ENCODE data around the gene CTNND2.

Gene CTNND2

GRCh38 chr5:11510889-11511288 lies 393.4 kb downstream of the CTNND2 start:
- no peak for DNase-seq

GRCh38 chr5:11509793-11510192 lies 394.5 kb downstream of the CTNND2 start:
- DNase-seq = no peak

DNA sequence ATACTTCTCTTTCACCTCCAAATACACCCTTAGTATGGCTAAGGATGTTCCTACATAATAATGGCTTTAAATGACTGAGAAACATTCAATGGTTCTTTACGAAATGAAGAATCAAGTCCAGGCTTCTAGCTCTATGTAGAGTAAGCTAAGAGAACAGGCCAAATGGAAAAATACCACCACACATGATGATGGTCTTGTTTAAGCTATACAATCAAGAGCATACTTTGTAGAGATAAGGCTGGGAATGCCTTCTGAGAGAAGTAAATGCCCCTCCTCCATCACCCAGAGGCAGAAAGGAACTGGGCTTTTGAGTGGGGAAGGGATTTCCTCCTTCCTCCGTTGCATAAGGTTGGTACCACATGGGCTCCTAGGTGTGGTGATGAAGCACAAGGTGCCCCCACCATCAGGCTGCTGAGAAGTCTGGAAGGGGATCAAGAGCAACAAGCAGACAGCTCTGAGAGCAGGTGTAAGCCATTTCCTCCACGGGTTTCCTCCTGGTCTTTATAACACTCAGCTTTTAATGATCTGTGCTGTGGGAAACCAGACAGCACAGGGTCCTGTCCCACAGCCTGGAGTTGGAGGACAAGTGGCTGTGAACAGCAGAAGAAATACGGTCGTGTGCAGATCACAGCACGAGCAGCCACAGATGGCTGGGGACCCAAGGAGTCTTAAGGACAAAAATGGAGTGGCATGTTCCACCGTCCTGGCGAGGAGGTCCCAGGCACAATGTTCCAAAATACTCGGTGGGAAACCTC lies 396.9 kb downstream of the CTNND2 start:
- no peak for DNase-seq

DNA sequence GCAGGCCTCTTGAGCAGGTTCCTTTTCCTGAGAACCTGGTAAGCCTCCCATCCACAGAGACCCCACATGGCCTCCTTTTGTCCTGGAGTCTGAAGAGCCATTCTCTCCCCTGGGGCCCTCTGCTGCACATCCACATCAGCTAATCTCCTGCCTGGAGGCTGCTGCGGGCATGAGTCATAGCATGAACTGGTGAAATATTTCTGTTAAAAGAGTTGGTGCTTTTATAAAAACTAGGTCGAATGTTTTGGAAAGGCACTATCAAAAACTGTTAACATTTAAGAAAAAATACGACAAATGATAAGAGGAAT lies 399.4 kb downstream of the CTNND2 start:
- no peak for DNase-seq

DNA sequence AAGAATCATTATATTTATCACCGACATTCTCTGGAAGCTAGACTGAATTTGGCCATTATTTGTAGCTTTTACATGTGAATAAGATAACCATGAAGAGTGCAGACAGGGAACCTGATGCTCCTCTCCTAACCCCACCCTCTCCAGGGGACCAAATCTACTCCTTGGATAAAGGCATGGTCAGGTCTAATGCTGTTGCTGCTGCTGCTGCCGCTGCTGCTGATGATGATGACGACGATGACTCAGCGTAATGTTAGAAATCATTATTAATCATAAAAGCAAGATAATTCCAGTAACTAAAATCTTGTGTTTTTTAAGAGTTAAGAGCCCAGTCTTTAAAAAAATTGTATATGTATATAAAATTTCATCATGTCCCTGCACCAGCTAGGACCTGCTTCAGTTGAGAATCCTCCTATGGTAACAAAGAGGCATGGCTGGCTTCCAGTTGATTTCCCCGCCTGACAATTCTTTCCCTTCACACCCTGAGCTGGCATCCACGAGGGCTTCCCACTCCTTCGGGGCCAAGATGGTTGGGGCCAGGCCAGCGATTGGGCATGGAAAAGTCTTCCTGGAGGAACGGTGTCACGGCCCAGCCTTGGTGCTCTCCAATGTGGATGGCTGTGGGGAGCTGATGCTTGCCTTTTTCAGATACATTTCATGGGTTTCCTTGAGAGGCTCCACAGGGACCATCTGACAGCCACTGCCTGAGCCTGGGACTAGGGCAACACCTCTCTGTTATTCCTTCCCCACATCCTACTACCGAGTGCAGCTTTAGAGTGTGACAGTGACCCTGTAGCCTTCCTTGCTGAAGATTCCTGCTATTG lies 400.0 kb downstream of the CTNND2 start:
- DNase-seq = no peak

GRCh38 chr5:11502783-11503182 lies 401.5 kb downstream of the CTNND2 start:
- DNase-seq = no peak

GRCh38 chr5:11497651-11498050 lies 406.6 kb downstream of the CTNND2 start:
- DNase-seq = no peak

DNA sequence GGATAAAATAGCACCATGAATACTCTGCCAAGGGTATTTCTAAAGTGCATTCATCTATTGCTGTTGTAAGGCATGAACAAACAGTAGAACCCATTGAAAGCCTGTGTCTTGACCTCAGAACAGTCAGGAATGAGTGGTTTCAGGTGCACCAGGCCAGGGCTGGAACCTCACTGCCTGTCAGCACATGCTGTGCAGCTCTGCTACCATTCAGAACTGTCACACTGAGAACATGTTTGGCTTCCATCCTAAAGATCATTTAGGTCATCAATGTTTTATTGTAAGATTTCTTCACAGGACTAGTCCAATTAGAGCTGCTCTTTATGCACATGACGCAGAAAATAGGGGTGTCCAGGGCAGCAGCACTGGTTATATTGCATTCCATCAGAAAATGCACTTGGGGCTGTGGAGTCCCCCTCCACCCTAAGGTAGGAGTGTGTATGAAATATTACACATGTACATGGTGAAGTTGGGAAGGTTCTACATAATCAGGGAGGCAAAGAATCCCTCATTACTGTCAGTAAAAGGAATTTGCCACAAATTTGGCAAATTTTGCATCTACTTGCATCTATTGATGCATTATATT lies 408.0 kb downstream of the CTNND2 start:
- DNase-seq = no peak

DNA sequence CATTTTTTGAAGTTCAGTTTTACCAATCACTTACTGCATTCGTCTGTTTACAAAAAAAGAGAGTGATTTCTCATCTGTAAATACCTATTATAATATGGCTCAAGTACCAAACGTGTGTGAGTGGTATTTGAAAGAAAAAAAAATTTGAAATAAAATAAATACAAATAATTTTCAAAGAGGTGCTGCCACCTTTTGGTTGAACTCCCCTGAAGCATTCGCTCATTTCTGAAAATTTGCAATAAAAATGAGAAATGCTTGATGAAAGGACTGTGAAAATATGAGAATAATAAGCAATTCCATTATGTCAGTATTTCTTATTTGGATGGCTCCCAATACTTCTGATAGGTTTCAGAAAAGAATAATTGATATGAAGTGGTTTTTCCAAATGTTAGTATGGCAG lies 409.9 kb downstream of the CTNND2 start:
- DNase-seq = no peak

- no peak for DNase-seq
Measured at GRCh38 chr5:11491404-11492075, 412.7 kb downstream of the CTNND2 start.

DNA sequence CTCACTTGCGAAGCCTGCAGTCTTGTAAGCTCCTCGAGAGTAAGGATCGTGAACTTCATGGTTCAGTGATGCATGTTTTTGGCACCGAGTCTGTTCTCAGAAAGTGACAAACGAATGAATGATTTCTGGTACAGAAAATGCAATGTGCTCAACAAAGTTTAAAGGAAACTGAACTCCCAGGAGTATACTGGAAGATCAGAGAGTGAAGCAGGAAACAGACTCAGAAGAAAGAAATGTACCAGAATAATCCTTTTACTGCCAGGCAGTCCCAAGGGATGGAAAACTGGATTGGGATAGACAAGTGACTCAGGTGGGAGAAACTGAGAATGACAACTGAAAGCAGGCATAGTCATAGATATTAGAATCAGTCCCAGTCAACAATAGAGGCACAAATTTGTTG lies 420.6 kb downstream of the CTNND2 start:
- no peak for DNase-seq

DNA sequence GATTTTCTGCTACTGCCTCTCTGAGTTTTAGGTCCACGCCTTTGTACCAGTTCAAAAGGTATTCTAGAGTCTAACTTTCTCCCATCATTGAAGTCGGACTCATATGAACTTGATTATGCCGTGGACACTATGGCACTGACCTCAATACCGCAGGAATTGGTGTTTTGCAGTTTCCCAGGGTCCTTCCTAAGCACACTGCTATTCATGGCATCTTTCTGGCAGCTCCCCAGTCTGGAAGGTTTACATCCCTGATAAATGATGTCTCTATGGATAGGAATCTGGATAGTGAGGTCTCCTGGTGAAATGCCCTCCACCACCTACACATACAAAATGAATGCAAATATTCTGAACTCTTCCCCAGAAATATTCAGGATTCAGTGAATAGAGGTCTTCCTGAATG lies 422.2 kb downstream of the CTNND2 start:
- DNase-seq = no peak

DNA sequence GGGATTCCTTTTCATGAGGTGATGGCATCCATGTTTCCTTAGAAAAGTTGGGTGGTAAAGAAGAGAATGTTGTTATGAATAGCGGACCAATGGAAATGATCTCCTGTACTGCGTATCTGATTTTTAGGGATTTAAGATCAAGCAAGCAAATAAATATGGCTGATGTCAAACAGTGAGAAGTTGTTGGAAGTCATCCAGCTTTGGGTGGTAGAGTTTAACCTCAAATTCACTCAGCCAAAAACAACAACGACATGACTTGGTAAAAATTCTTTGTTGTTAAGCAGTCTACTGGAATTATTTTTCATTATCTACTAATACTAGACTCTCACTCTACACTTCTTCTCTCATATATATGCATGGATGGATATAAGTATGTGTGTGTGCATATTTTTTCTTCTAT lies 426.5 kb downstream of the CTNND2 start:
- DNase-seq = no peak

DNA sequence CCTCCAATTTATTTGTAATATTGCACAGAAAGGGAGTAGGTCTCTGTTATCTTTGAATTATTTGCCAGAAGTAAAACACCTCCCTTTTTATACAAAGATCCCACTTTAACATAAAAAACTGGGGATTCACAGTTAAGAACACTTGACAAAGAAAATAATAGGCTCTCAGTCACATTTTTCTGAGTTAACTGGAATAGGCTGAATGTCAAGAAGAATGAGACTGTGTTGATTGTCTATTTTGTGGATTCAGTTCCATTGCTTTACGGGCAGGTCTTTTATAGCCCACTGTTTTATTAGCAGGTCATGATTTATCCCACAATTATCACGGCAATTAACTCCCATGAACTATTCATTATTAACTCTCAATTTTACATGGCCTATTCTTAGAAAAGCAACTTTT lies 427.4 kb downstream of the CTNND2 start:
- DNase-seq = no peak

GRCh38 chr5:11468334-11469039 lies 435.8 kb downstream of the CTNND2 start:
- DNase-seq = no peak

DNA sequence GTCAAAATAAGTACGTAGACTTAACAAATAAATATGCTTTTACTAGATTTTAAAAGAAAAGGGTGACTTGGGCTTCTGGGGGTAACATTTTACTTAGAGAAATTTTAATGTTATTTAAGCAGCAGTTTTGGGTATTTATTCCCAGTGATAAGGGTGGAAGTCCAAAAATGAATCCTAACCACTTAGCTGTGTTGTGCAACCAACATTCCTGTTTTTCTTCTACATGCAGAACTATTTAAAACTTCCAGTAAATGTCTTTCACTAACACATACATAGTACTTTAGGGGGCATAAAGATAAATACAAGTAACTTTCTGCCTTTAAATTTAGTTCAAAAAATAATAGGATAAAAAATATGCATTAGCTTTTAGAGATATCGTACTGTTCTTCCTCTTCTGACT lies 436.7 kb downstream of the CTNND2 start:
- DNase-seq = no peak

- no peak for DNase-seq
Measured at GRCh38 chr5:11459716-11460115, 444.5 kb downstream of the CTNND2 start.

GRCh38 chr5:11455505-11455904 lies 448.7 kb downstream of the CTNND2 start:
- DNase-seq = no peak

- no peak for DNase-seq
Measured at GRCh38 chr5:11452852-11453251, 451.4 kb downstream of the CTNND2 start.

DNA sequence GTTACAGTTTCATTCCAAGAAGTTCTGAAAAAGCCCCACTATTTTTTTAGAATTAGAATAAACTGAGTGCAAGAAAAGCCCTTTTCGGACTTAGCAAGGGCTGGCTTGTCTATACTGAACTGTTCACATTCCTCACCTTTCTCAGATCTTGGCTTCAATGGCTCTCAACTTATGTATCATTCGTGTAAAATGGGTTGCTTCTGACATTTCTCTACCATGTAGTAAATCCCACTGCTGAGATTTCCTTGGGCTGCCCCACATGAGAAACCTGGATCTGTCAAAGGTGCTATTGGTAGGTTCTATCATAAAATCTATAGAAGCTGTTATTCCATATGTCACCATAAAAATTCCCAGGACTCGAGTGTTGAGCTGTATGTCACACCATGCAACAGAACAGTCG lies 454.3 kb downstream of the CTNND2 start:
- no peak for DNase-seq

GRCh38 chr5:11449217-11449616 lies 455.0 kb downstream of the CTNND2 start:
- DNase-seq = no peak

- DNase-seq = no peak
Measured at GRCh38 chr5:11443831-11444230, 460.4 kb downstream of the CTNND2 start.

DNA sequence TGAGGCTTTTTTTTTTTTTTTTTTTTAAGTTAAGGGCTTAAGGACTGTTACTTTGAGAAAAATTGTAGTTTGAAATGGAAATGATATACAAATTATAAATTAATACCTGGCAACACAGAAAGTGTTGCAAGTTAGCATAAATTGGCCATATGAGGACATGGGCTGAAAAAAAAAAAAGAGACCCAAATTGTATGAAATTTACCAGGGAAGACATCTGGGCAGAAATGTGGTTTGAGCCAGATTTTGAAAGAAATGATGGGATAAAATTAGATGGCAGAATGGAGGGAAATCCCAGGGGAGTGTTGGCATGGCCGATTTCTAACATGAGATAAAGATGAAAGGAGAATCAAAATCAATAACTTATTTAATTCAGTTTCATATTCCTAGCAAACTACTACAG lies 472.1 kb downstream of the CTNND2 start:
- DNase-seq = peak; percentile 85

All from NCI-H2171 (cell line).